HEK293T (cell line): ENCODE results near the gene GRID1.

Source experiments
- CTCF ChIA-PET: fragments of 350-600 bp; formaldehyde crosslinking; extraction: SDS; loops from one replicate; lab custom pipeline; 2021; ENCODE audit warnings: antibody characterized with exemption, inconsistent platforms; lab: Yijun Ruan, JAX
- POLR2A ChIA-PET: fragments of 350-600 bp; formaldehyde crosslinking; extraction: SDS; loops from one replicate; lab custom pipeline; 2020; ENCODE audit warnings: antibody characterized with exemption, inconsistent platforms; lab: Yijun Ruan, JAX
- DNase-seq: peaks from one replicate; pipeline ENCODE4 v3.0.0; 2012; ENCODE audit warnings: mixed read lengths; ENCODE audit errors: extremely low spot score
- ARNT ChIP-seq: fragments of 450-650 bp; IDR thresholded peaks from 2 replicates; pipeline ENCODE4 v1.6.1; 2017; ENCODE audit warnings: mild to moderate bottlenecking
- BHLHE40 ChIP-seq: fragments of 450-650 bp; IDR thresholded peaks from 2 replicates; pipeline ENCODE4 v1.6.1; 2016; ENCODE audit warnings: mild to moderate bottlenecking, moderate library complexity, borderline replicate concordance
- CTBP1 ChIP-seq: fragments of 450-650 bp; IDR thresholded peaks from 2 replicates; pipeline ENCODE4 v1.6.1; 2016; ENCODE audit warnings: borderline replicate concordance
- ELF4 ChIP-seq: fragments of 450-650 bp; IDR thresholded peaks from 2 replicates; pipeline ENCODE4 v1.6.1; 2017; ENCODE audit warnings: antibody characterized with exemption
- FOXA1 ChIP-seq: fragments of 450-650 bp; IDR thresholded peaks from 2 replicates; pipeline ENCODE4 v1.6.1; 2016; ENCODE audit warnings: mild to moderate bottlenecking
- FOXK2 ChIP-seq: fragments of 450-650 bp; IDR thresholded peaks from 2 replicates; pipeline ENCODE4 v1.6.1; 2016; ENCODE audit warnings: mild to moderate bottlenecking
- FOXM1 ChIP-seq: fragments of 450-650 bp; IDR thresholded peaks from 2 replicates; pipeline ENCODE4 v1.6.1; 2017; ENCODE audit warnings: mild to moderate bottlenecking, borderline replicate concordance
- HDGF ChIP-seq: fragments of 450-650 bp; IDR thresholded peaks from 2 replicates; pipeline ENCODE4 v1.6.1; 2017; ENCODE audit warnings: antibody characterized with exemption, borderline replicate concordance
- L3MBTL2 ChIP-seq: fragments of 450-650 bp; conservative IDR thresholded peaks from 2 replicates; pipeline ENCODE4 v1.6.1; 2016; ENCODE audit warnings: mild to moderate bottlenecking
- LEF1 ChIP-seq: fragments of 450-650 bp; IDR thresholded peaks from 2 replicates; pipeline ENCODE4 v1.6.1; 2017; ENCODE audit warnings: mild to moderate bottlenecking, borderline replicate concordance
- NFRKB ChIP-seq: fragments of 450-650 bp; IDR thresholded peaks from 2 replicates; pipeline ENCODE4 v1.6.1; 2016; ENCODE audit warnings: mild to moderate bottlenecking, moderate library complexity
- PKNOX1 ChIP-seq: fragments of 450-650 bp; IDR thresholded peaks from 2 replicates; pipeline ENCODE4 v1.6.1; 2016
- SP1 ChIP-seq: fragments of 450-650 bp; IDR thresholded peaks from 2 replicates; pipeline ENCODE4 v1.6.1; 2017
- SUZ12 ChIP-seq: fragments of 450-650 bp; IDR thresholded peaks from 2 replicates; pipeline ENCODE4 v1.6.1; 2016; ENCODE audit warnings: mild to moderate bottlenecking
- TARDBP ChIP-seq: fragments of 450-650 bp; IDR thresholded peaks from 2 replicates; pipeline ENCODE4 v1.6.1; 2016
- ZNF384 ChIP-seq: fragments of 450-650 bp; IDR thresholded peaks from 2 replicates; pipeline ENCODE4 v1.6.1; 2016

GRID1 gene

GRCh38 chr10:86340176-86340990 is 26.2 kb downstream of the GRID1 start:
- POLR2A ChIA-PET, result no interaction called here
- CTCF ChIA-PET, result no interaction called here
- DNase-seq, result no peak
- no peak for TF ChIP-seq ELF4
- no peak for TF ChIP-seq CTBP1
- TF ChIP-seq L3MBTL2, result no peak
- no peak for TF ChIP-seq FOXM1
- no peak for TF ChIP-seq ZNF384
- no peak for TF ChIP-seq BHLHE40
- TF ChIP-seq PKNOX1, result no peak
- no peak for TF ChIP-seq FOXK2
- TF ChIP-seq SUZ12, result no peak
- no peak for TF ChIP-seq SP1
- no peak for TF ChIP-seq LEF1
- no peak for TF ChIP-seq NFRKB

- POLR2A ChIA-PET, result no interaction called here
- DNase-seq, result no peak
- CTCF ChIA-PET, result interaction anchor here (1.2 kb wide), 1 partner anchor 10 kb away, joined by 4 read pairs; no protein-coding TSS in a partner anchor
- TF ChIP-seq ELF4 (no peak), NFRKB (no peak), ZNF384 (no peak), LEF1 (no peak), HDGF (no peak), BHLHE40 (no peak), TARDBP (no peak), CTBP1 (no peak), SP1 (no peak), PKNOX1 (no peak), FOXA1 (no peak), SUZ12 (no peak), ARNT (no peak)
Measured at GRCh38 chr10:86339226-86339865, 27.2 kb downstream of the GRID1 start.

GRCh38 chr10:86337121-86337601 is 29.4 kb downstream of the GRID1 start:
- TF ChIP-seq PKNOX1 (no peak), SUZ12 (no peak), SP1 (no peak), CTBP1 (no peak), NFRKB (no peak), LEF1 (no peak), ELF4 (no peak), ZNF384 (no peak), ARNT (no peak), TARDBP (no peak), FOXA1 (no peak), FOXK2 (no peak), FOXM1 (no peak), L3MBTL2 (no peak), HDGF (no peak), BHLHE40 (no peak)
- no peak for DNase-seq
- ChIA-PET POLR2A (no interaction called here), CTCF (no interaction called here)

GRCh38 chr10:86336341-86336740 is 30.3 kb downstream of the GRID1 start:
- POLR2A ChIA-PET, result no interaction called here
- TF ChIP-seq FOXK2, result no peak
- no peak for TF ChIP-seq FOXM1
- no peak for TF ChIP-seq BHLHE40
- no peak for TF ChIP-seq PKNOX1
- TF ChIP-seq L3MBTL2, result no peak
- TF ChIP-seq NFRKB, result no peak
- no peak for TF ChIP-seq ZNF384
- TF ChIP-seq CTBP1, result no peak
- no peak for TF ChIP-seq FOXA1
- no peak for TF ChIP-seq LEF1
- TF ChIP-seq SP1, result no peak
- TF ChIP-seq TARDBP, result no peak
- no peak for TF ChIP-seq ARNT
- TF ChIP-seq SUZ12, result no peak
- TF ChIP-seq HDGF, result no peak
- TF ChIP-seq ELF4, result no peak
- no peak for DNase-seq
- CTCF ChIA-PET, result no interaction called here

- CTCF ChIA-PET, result no interaction called here
- DNase-seq, result no peak
- POLR2A ChIA-PET, result no interaction called here
- TF ChIP-seq SUZ12 (no peak), BHLHE40 (no peak), HDGF (no peak), FOXA1 (no peak), ELF4 (no peak), LEF1 (no peak), SP1 (no peak), FOXM1 (no peak), TARDBP (no peak), ARNT (no peak), L3MBTL2 (no peak), CTBP1 (no peak), NFRKB (no peak), ZNF384 (no peak), FOXK2 (no peak), PKNOX1 (no peak)
Measured at GRCh38 chr10:86335831-86336230, 30.8 kb downstream of the GRID1 start.
